ENCODE measurements around the gene ULK2. TPM values are rescaled to one million over a fixed set of nuclear protein-coding genes. Genes with fewer than 3 reads are reported as not detected.
A peak's percentile ranks its signal among the peaks of the same experiment; 100 is the strongest.

ULK2 gene
- total and polyA plus RNA-seq, 2 of the 13 experiments (the other 11 are each of a cell fraction or from before 2014, with no cell fraction given), result 0.01 TPM; not detected in 1

GRCh38 chr17:19747829-19748806 is 119.6 kb downstream of the ULK2 start, which contains the start of gene ALDH3A1 (continued):
- TF ChIP-seq TERF1 (CRISPR knock-in tag; IDR thresholded peaks at IDR 0.05) (no peak), NPAS2 (CRISPR knock-in tag; IDR thresholded peaks at IDR 0.05; ENCODE audit: borderline replicate concordance) (no peak), ZNF660 (CRISPR knock-in tag; IDR thresholded peaks at IDR 0.05; ENCODE audit: borderline replicate concordance, low read depth) (no peak), KDM2A (CRISPR knock-in tag; IDR thresholded peaks at IDR 0.05; ENCODE audit: borderline replicate concordance, low read depth) (no peak), ZNF552 (CRISPR knock-in tag; IDR thresholded peaks at IDR 0.05; ENCODE audit: borderline replicate concordance) (no peak), CREBL2 (CRISPR knock-in tag; IDR thresholded peaks at IDR 0.05; ENCODE audit: borderline replicate concordance) (no peak), ZNF256 (CRISPR knock-in tag; conservative IDR thresholded peaks at IDR 0.05) (no peak), NCOA2 (CRISPR knock-in tag; IDR thresholded peaks at IDR 0.05) (peak; percentile 63; the same call in 1 of the 2 replicates), ELK4 (CRISPR knock-in tag; IDR thresholded peaks at IDR 0.05; ENCODE audit: borderline replicate concordance) (no peak), MAFF (IDR thresholded peaks at IDR 0.05; ENCODE audit: low read depth, low read length) (no peak), SMAD3 (CRISPR knock-in tag; IDR thresholded peaks at IDR 0.05) (no peak), SALL1 (CRISPR knock-in tag; IDR thresholded peaks at IDR 0.05) (peak; percentile 44; the same call in 1 of the 2 replicates), ZSCAN22 (CRISPR knock-in tag; IDR thresholded peaks at IDR 0.05) (no peak), MAFK (conservative IDR thresholded peaks at IDR 0.05 in 1 of 2, IDR thresholded peaks at IDR 0.05 in 1 of 2; ENCODE audit: low read length in 2 of 2) (no peak), CENPBD1 (CRISPR knock-in tag; IDR thresholded peaks at IDR 0.05; ENCODE audit: borderline replicate concordance, low read depth) (no peak), FOSL2 (CRISPR knock-in tag; IDR thresholded peaks at IDR 0.05) (peak; percentile 21; the same call in 1 of the 2 replicates), BORCS8-MEF2B (CRISPR knock-in tag; IDR thresholded peaks at IDR 0.05) (no peak), ZNF782 (CRISPR knock-in tag; IDR thresholded peaks at IDR 0.05; ENCODE audit: borderline replicate concordance) (no peak), RXRA (CRISPR knock-in tag; IDR thresholded peaks at IDR 0.05) (peak; percentile 17; the same call in 1 of the 2 replicates), KLF15 (CRISPR knock-in tag; IDR thresholded peaks at IDR 0.05; ENCODE audit: borderline replicate concordance) (no peak), ISL2 (CRISPR knock-in tag; IDR thresholded peaks at IDR 0.05) (peak; percentile 55; the same call in 1 of the 2 replicates), MTF1 (CRISPR knock-in tag; IDR thresholded peaks at IDR 0.05) (no peak), KAT8 (CRISPR knock-in tag; IDR thresholded peaks at IDR 0.05) (0 out of 2 replicates have a peak, but pooled peaks have one; percentile 22), NFKBIZ (CRISPR knock-in tag; IDR thresholded peaks at IDR 0.05) (no peak), TCF7 (IDR thresholded peaks at IDR 0.05; ENCODE audit: low read depth) (peak; percentile 87)

Data from HepG2 (cell line).